Activated CD4-positive, alpha-beta memory T cell treated with anti-CD3 and anti-CD28 coated beads for 36 hours (primary cell): ENCODE measurements around the gene TGM1. TPM values are rescaled to one million over a fixed set of nuclear protein-coding genes. Genes with fewer than 3 reads are reported as not detected.

Experiments
- CTCF ChIA-PET: fragments of 350-600 bp; sonication (Branson Sonifier 250); formaldehyde crosslinking; loops from one replicate; lab custom pipeline; 2021; ENCODE audit warnings: antibody characterized with exemption, inconsistent platforms; lab: Charles Lee
- POLR2A ChIA-PET: fragments of 350-600 bp; sonication (Branson Sonifier 250); formaldehyde crosslinking; loops from one replicate; lab custom pipeline; 2021; ENCODE audit warnings: antibody characterized with exemption; lab: Charles Lee
- DNase-seq: peaks from one replicate; pipeline ENCODE4 v3.0.0-alpha.2; 2020
- H3K27ac Mint-ChIP-seq: one replicate; pipeline ENCODE4 v1.8.0; 2021; ENCODE audit warnings: mixed read lengths
- H3K27me3 Mint-ChIP-seq: one replicate; pipeline ENCODE4 v1.8.0; 2021; ENCODE audit warnings: mixed read lengths
- H3K36me3 Mint-ChIP-seq: one replicate; pipeline ENCODE4 v1.8.0; 2021; ENCODE audit warnings: mixed read lengths
- H3K4me1 Mint-ChIP-seq: one replicate; pipeline ENCODE4 v1.8.0; 2021; ENCODE audit warnings: low read depth, mixed read lengths
- H3K4me3 Mint-ChIP-seq: one replicate; pipeline ENCODE4 v1.8.0; 2021; ENCODE audit warnings: mild to moderate bottlenecking, mixed read lengths
- H3K9me3 Mint-ChIP-seq: one replicate; pipeline ENCODE4 v1.8.0; 2021; ENCODE audit warnings: mixed read lengths
- intact Hi-C: fragments of 100-400 bp; cut with micrococcal nuclease; formaldehyde crosslinking; loops from one replicate; pipeline ENCODE4 v1.15.1; 2023
- total RNA-seq, 2 experiments: library from RNA; stranded (reverse); gene quantifications; one replicate each; pipeline ENCODE4 v1.2.3, GENCODE V29; 2021

Gene TGM1
- total RNA-seq, 2 experiments from 2014 or later: 3.7 to 4.5 TPM

GRCh38 chr14:24278424-24278823, 15.4 kb upstream of the TGM1 start:
- Mint-ChIP-seq H3K36me3 (peaks cover 3% of the 10 kb centered on the region), H3K27ac (peak overlapping the region; percentile 54), H3K27me3 (no peaks in the 10 kb centered on the region), H3K4me1 (peaks cover 56% of the 10 kb centered on the region), H3K9me3 (no peaks in the 10 kb centered on the region), H3K4me3 (no peak overlapping the region)
- intact Hi-C loops: loop anchor here (10.0 kb wide), 1 partner anchor 224 kb away; the partner anchor contains the start of gene CARMIL3
- POLR2A ChIA-PET: interaction anchor here (0.8 to 1.4 kb wide), 2 partner anchors 32 to 36 kb away, joined by 3 to 4 read pairs; partner anchors contain the start of gene TINF2
- CTCF ChIA-PET: interaction anchor here (1.1 to 6.7 kb wide), 5 partner anchors 12 to 32 kb away, joined by 4 to 66 read pairs (median 24); partner anchors contain the start of genes CIDEB, DHRS1 and NOP9
- DNase-seq: no peak

- no peaks in the 10 kb centered on the region for H3K9me3 Mint-ChIP-seq
- H3K4me1 Mint-ChIP-seq: peaks cover 63% of the 10 kb centered on the region
- no peak overlapping the region for H3K4me3 Mint-ChIP-seq
- H3K36me3 Mint-ChIP-seq: peaks cover 3% of the 10 kb centered on the region
- peak overlapping the region; percentile 54 for H3K27ac Mint-ChIP-seq
- ChIA-PET CTCF (interaction anchor here (0.6 to 2.7 kb wide), 5 partner anchors 12 to 33 kb away, joined by 3 to 10 read pairs (median 3); partner anchors contain the start of genes CIDEB, DHRS1 and NOP9), POLR2A (interaction anchor here (0.7 to 1.4 kb wide), 2 partner anchors 30 to 31 kb away, joined by 3 read pairs; no protein-coding TSS in a partner anchor)
- no peaks in the 10 kb centered on the region for H3K27me3 Mint-ChIP-seq
- DNase-seq: peak; percentile 62
- intact Hi-C loops: loop anchor here (10.0 kb wide), 1 partner anchor 223 kb away; the partner anchor contains the start of gene CARMIL3
Observed at GRCh38 chr14:24277606-24278321, 14.8 kb upstream of the TGM1 start.

- ChIA-PET POLR2A (no interaction called here), CTCF (interaction anchor here (0.6 to 2.7 kb wide), 4 partner anchors 12 to 34 kb away, joined by 3 to 10 read pairs (median 3); partner anchors contain the start of gene CIDEB)
- no peak for DNase-seq
- no peak overlapping the region for H3K4me3 Mint-ChIP-seq
- H3K27ac Mint-ChIP-seq: no peak overlapping the region
- intact Hi-C loops: loop anchor here (10.0 kb wide), 1 partner anchor 222 kb away; the partner anchor contains the start of gene CARMIL3
- H3K36me3 Mint-ChIP-seq: peaks cover 3% of the 10 kb centered on the region
- peaks cover 70% of the 10 kb centered on the region for H3K4me1 Mint-ChIP-seq
- no peaks in the 10 kb centered on the region for H3K9me3 Mint-ChIP-seq
- no peaks in the 10 kb centered on the region for H3K27me3 Mint-ChIP-seq
Observed at GRCh38 chr14:24277071-24277470, 14.1 kb upstream of the TGM1 start.

- peak; percentile 76 for DNase-seq
- ChIA-PET CTCF (interaction anchor here (0.7 to 2.9 kb wide), 8 partner anchors 16 to 58 kb away, joined by 3 to 30 read pairs (median 10); partner anchors contain the start of genes CIDEB, MDP1, NOP9 and TINF2), POLR2A (interaction anchor here (0.5 to 2.4 kb wide), 11 partner anchors 15 to 163 kb away, joined by 3 to 16 read pairs (median 5); partner anchors contain the start of genes CHMP4A, DHRS1, NOP9 and TINF2)
- peaks cover 3% of the 10 kb centered on the region for H3K36me3 Mint-ChIP-seq
- H3K9me3 Mint-ChIP-seq: no peaks in the 10 kb centered on the region
- H3K27me3 Mint-ChIP-seq: no peaks in the 10 kb centered on the region
- peaks cover 67% of the 10 kb centered on the region for H3K4me1 Mint-ChIP-seq
- H3K4me3 Mint-ChIP-seq: peak overlapping the region; percentile 22
- H3K27ac Mint-ChIP-seq: peak overlapping the region; percentile 94
- intact Hi-C loops: loop anchor here (1.0 to 10.0 kb wide), 4 partner anchors 15 to 219 kb away; partner anchors contain the start of genes CARMIL3 and CHMP4A
Observed at GRCh38 chr14:24274101-24274543, 11.1 kb upstream of the TGM1 start.

GRCh38 chr14:24273422-24273998, 10.5 kb upstream of the TGM1 start:
- ChIA-PET POLR2A (interaction anchor here (0.5 to 2.4 kb wide), 11 partner anchors 16 to 162 kb away, joined by 3 to 16 read pairs (median 5); partner anchors contain the start of genes CHMP4A, DHRS1, NOP9 and TINF2), CTCF (interaction anchor here (0.7 to 2.9 kb wide), 8 partner anchors 16 to 58 kb away, joined by 3 to 30 read pairs (median 10); partner anchors contain the start of genes CIDEB, MDP1, NOP9 and TINF2)
- DNase-seq: no peak
- H3K27me3 Mint-ChIP-seq: no peaks in the 10 kb centered on the region
- H3K9me3 Mint-ChIP-seq: no peaks in the 10 kb centered on the region
- intact Hi-C loops: loop anchor here (10.0 kb wide), 1 partner anchor 219 kb away; the partner anchor contains the start of gene CARMIL3
- H3K4me1 Mint-ChIP-seq: peaks cover 60% of the 10 kb centered on the region
- peak overlapping the region; percentile 94 for H3K27ac Mint-ChIP-seq
- no peak overlapping the region for H3K4me3 Mint-ChIP-seq
- H3K36me3 Mint-ChIP-seq: peaks cover 3% of the 10 kb centered on the region

GRCh38 chr14:24272467-24272866, 9.5 kb upstream of the TGM1 start:
- DNase-seq: no peak
- POLR2A ChIA-PET: interaction anchor here (1.9 to 2.9 kb wide), 4 partner anchors 24 to 36 kb away, joined by 6 to 19 read pairs (median 12); partner anchors contain the start of genes CIDEB and TINF2
- peaks cover 50% of the 10 kb centered on the region for H3K4me1 Mint-ChIP-seq
- no peaks in the 10 kb centered on the region for H3K36me3 Mint-ChIP-seq
- peak overlapping the region; percentile 94 for H3K27ac Mint-ChIP-seq
- CTCF ChIA-PET: interaction anchor here (0.6 to 4.8 kb wide), 11 partner anchors 7 to 159 kb away, joined by 3 to 45 read pairs (median 14); partner anchors contain the start of genes CIDEB, LTB4R, LTB4R2 and MDP1
- no peaks in the 10 kb centered on the region for H3K9me3 Mint-ChIP-seq
- intact Hi-C loops: loop anchor here (10.0 kb wide), 1 partner anchor 218 kb away; the partner anchor contains the start of gene CARMIL3
- no peaks in the 10 kb centered on the region for H3K27me3 Mint-ChIP-seq
- peak overlapping the region; percentile 84 for H3K4me3 Mint-ChIP-seq

- ChIA-PET CTCF (interaction anchor here (0.6 to 4.8 kb wide), 15 partner anchors 8 to 163 kb away, joined by 3 to 45 read pairs (median 13); partner anchors contain the start of genes CIDEB, DHRS1, LTB4R and LTB4R2), POLR2A (interaction anchor here (1.0 to 2.9 kb wide), 10 partner anchors 20 to 158 kb away, joined by 3 to 19 read pairs (median 8); partner anchors contain the start of genes CBLN3, CHMP4A, CIDEB and DHRS1)
- Mint-ChIP-seq H3K27ac (peak overlapping the region; percentile 94), H3K36me3 (peaks cover 5% of the 10 kb centered on the region), H3K4me3 (peak overlapping the region; percentile 84), H3K9me3 (no peaks in the 10 kb centered on the region), H3K4me1 (peaks cover 44% of the 10 kb centered on the region), H3K27me3 (no peaks in the 10 kb centered on the region)
- intact Hi-C loops: loop anchor here (1.0 to 10.0 kb wide), 7 partner anchors 27 to 217 kb away; partner anchors contain the start of genes CARMIL3, DHRS1, GMPR2 and LTB4R
- DNase-seq: no peak
Observed at GRCh38 chr14:24271834-24272263, 8.9 kb upstream of the TGM1 start.

GRCh38 chr14:24271134-24271833, 8.3 kb upstream of the TGM1 start, which contains the start of gene RABGGTA:
TSS of gene RABGGTA (minus strand) at chr14:24271597. CDS start at chr14:24271115, 482 bp downstream.
- no peaks in the 10 kb centered on the region for H3K27me3 Mint-ChIP-seq
- DNase-seq: peak; percentile 93
- H3K4me1 Mint-ChIP-seq: peaks cover 42% of the 10 kb centered on the region
- ChIA-PET POLR2A (interaction anchor here (0.5 to 2.9 kb wide), 16 partner anchors 8 to 159 kb away, joined by 3 to 19 read pairs (median 4); partner anchors contain the start of genes CBLN3, CHMP4A, CIDEB and DHRS1), CTCF (interaction anchor here (0.6 to 4.8 kb wide), 20 partner anchors 9 to 1093 kb away, joined by 3 to 45 read pairs (median 8); partner anchors contain the start of genes CIDEB, DHRS1, IRF9 and LTB4R)
- H3K4me3 Mint-ChIP-seq: peak within 1 kb of the TSS; percentile 84
- H3K9me3 Mint-ChIP-seq: no peaks in the 10 kb centered on the region
- H3K27ac Mint-ChIP-seq: peak within 1 kb of the TSS; percentile 94
- intact Hi-C loops: loop anchor here (1.0 to 10.0 kb wide), 7 partner anchors 28 to 216 kb away; partner anchors contain the start of genes CARMIL3, DHRS1, GMPR2 and LTB4R
- peaks cover 9% of the 10 kb centered on the region for H3K36me3 Mint-ChIP-seq

GRCh38 chr14:24270537-24271133, 7.7 kb upstream of the TGM1 start:
- Mint-ChIP-seq H3K9me3 (no peaks in the 10 kb centered on the region), H3K4me1 (peaks cover 41% of the 10 kb centered on the region), H3K4me3 (peak overlapping the region; percentile 84), H3K36me3 (peaks cover 9% of the 10 kb centered on the region), H3K27me3 (no peaks in the 10 kb centered on the region), H3K27ac (peak overlapping the region; percentile 93)
- ChIA-PET CTCF (interaction anchor here (0.6 to 4.8 kb wide), 20 partner anchors 9 to 1093 kb away, joined by 3 to 45 read pairs (median 8); partner anchors contain the start of genes CIDEB, DHRS1, IRF9 and LTB4R), POLR2A (interaction anchor here (0.5 to 2.9 kb wide), 16 partner anchors 9 to 159 kb away, joined by 3 to 19 read pairs (median 4); partner anchors contain the start of genes CBLN3, CHMP4A, CIDEB and DHRS1)
- DNase-seq: no peak
- intact Hi-C loops: loop anchor here (1.0 to 10.0 kb wide), 7 partner anchors 28 to 216 kb away; partner anchors contain the start of genes CARMIL3, DHRS1, GMPR2 and LTB4R
